ENCODE measurements around the gene COPS9.

Gene COPS9

GRCh38 chr2:240136013-240136670, at the start of gene COPS9:
COPS9 (minus strand) TSS chr2:240136305; CDS start chr2:240136284, 21 bp downstream.
- DNase-seq (ENCODE audit: low read depth in 2 of 2), result peak; percentile 77 to 79

- no peak for DNase-seq (ENCODE audit: low read depth in 2 of 2)
These were observed 48.6 kb upstream of the COPS9 start for GRCh38 chr2:240184656-240185055.

GRCh38 chr2:240183875-240184590, 47.9 kb upstream of the COPS9 start:
- no peak for DNase-seq (ENCODE audit: low read depth in 2 of 2)

GRCh38 chr2:240183006-240183874, 47.1 kb upstream of the COPS9 start:
- no peak for DNase-seq (ENCODE audit: low read depth in 2 of 2)

- DNase-seq (ENCODE audit: low read depth in 2 of 2), result no peak
These were observed 46.4 kb upstream of the COPS9 start for GRCh38 chr2:240182476-240182875.

GRCh38 chr2:240182001-240182400, 45.9 kb upstream of the COPS9 start:
- no peak for DNase-seq (ENCODE audit: low read depth in 2 of 2)

- DNase-seq (ENCODE audit: low read depth in 2 of 2), result no peak
These were observed 44.0 kb upstream of the COPS9 start for GRCh38 chr2:240179941-240180666.

GRCh38 chr2:240179186-240179815, 43.2 kb upstream of the COPS9 start:
- DNase-seq (ENCODE audit: low read depth in 2 of 2), result no peak

GRCh38 chr2:240178564-240178963, 42.5 kb upstream of the COPS9 start:
- DNase-seq (ENCODE audit: low read depth in 2 of 2), result no peak

GRCh38 chr2:240174496-240174895, 38.4 kb upstream of the COPS9 start:
- no peak for DNase-seq (ENCODE audit: low read depth in 2 of 2)

- no peak for DNase-seq (ENCODE audit: low read depth in 2 of 2)
These were observed 36.2 kb upstream of the COPS9 start for GRCh38 chr2:240172071-240172895.

- no peak for DNase-seq (ENCODE audit: low read depth in 2 of 2)
These were observed 34.8 kb upstream of the COPS9 start for GRCh38 chr2:240170883-240171282.

GRCh38 chr2:240170354-240170735, 34.2 kb upstream of the COPS9 start:
- DNase-seq (ENCODE audit: low read depth in 2 of 2), result no peak

GRCh38 chr2:240169486-240170353, 33.6 kb upstream of the COPS9 start:
- DNase-seq (ENCODE audit: low read depth in 2 of 2), result no peak

GRCh38 chr2:240168546-240169361, 32.6 kb upstream of the COPS9 start:
- no peak for DNase-seq (ENCODE audit: low read depth in 2 of 2)

- DNase-seq (ENCODE audit: low read depth in 2 of 2), result no peak
These were observed 31.9 kb upstream of the COPS9 start for GRCh38 chr2:240168041-240168440.

GRCh38 chr2:240167588-240167880, 31.4 kb upstream of the COPS9 start:
- DNase-seq (ENCODE audit: low read depth in 2 of 2), result no peak

GRCh38 chr2:240166761-240167587, 30.9 kb upstream of the COPS9 start:
- no peak for DNase-seq (ENCODE audit: low read depth in 2 of 2)

Measured in stimulated activated CD8-positive, alpha-beta memory T cell treated with anti-CD3 and anti-CD28 coated beads, Interleukin-15, amount 100 ng/mL, for 48 hours (primary cell).